HG02763 (cell line): ENCODE data around the gene OBP2B.
"Not testable (repeated sequence)": the region's sequence is repeated elsewhere in the genome, so short reads cannot be mapped to it uniquely, and the experiment has no call there.

Source experiments
- ATAC-seq: cut with Tn5 transposase; IDR thresholded peaks from one replicate; pipeline ENCODE4 v1.9.1; 2021; ENCODE audit warnings: mild to moderate bottlenecking, moderate library complexity; ENCODE audit not compliant: unreplicated experiment

Gene OBP2B

GRCh38 chr9:133238851-133239532 is 29.9 kb upstream of the OBP2B start:
- ATAC-seq, result no peak

GRCh38 chr9:133238272-133238850 is 29.3 kb upstream of the OBP2B start:
- ATAC-seq, result no peak

- no peak for ATAC-seq
Observed at GRCh38 chr9:133237035-133237731, 28.1 kb upstream of the OBP2B start.

- not testable (repeated sequence) for ATAC-seq
Observed at GRCh38 chr9:133236291-133237034, 27.4 kb upstream of the OBP2B start.

- no peak for ATAC-seq
Observed at GRCh38 chr9:133235549-133236222, 26.6 kb upstream of the OBP2B start.

- ATAC-seq, result no peak
Observed at GRCh38 chr9:133234577-133235322, 25.7 kb upstream of the OBP2B start.

GRCh38 chr9:133233681-133234432 is 24.8 kb upstream of the OBP2B start:
- ATAC-seq, result no peak

- not testable (repeated sequence) for ATAC-seq
Observed at GRCh38 chr9:133231934-133232568, 23.0 kb upstream of the OBP2B start.

- ATAC-seq, result not testable (repeated sequence)
Observed at GRCh38 chr9:133230514-133230913, 21.5 kb upstream of the OBP2B start.

- ATAC-seq, result no peak
Observed at GRCh38 chr9:133230093-133230492, 21.0 kb upstream of the OBP2B start.

GRCh38 chr9:133228474-133229193 is 19.6 kb upstream of the OBP2B start:
- not testable (repeated sequence) for ATAC-seq

GRCh38 chr9:133227996-133228395 is 18.9 kb upstream of the OBP2B start:
- ATAC-seq, result not testable (repeated sequence)

GRCh38 chr9:133227242-133227860 is 18.3 kb upstream of the OBP2B start:
- no peak for ATAC-seq

- ATAC-seq, result no peak
Observed at GRCh38 chr9:133226219-133227171, 17.4 kb upstream of the OBP2B start.

GRCh38 chr9:133225171-133226011 is 16.3 kb upstream of the OBP2B start:
- ATAC-seq, result no peak

GRCh38 chr9:133224762-133225161 is 15.7 kb upstream of the OBP2B start:
- no peak for ATAC-seq
